Measurements from ENCODE around the gene SLC8A2.

Gene SLC8A2

GRCh38 chr19:47406711-47407416 lies 64.8 kb downstream of the SLC8A2 start:
- H3K4me3 ChIP-seq (ENCODE audit: low read length): no peak overlapping the region
- no peaks in the 10 kb centered on the region for H3K9me3 ChIP-seq (replicated peaks; ENCODE audit: insufficient read depth, low read length)
- H2AFZ ChIP-seq (ENCODE audit: low read length): no peak overlapping the region
- H3K36me3 ChIP-seq (replicated peaks; ENCODE audit: insufficient read depth, low read length): no peaks in the 10 kb centered on the region
- DNase-seq: peak; percentile 10
- H3K4me1 ChIP-seq (ENCODE audit: low read length): no peaks in the 10 kb centered on the region
- no peaks in the 10 kb centered on the region for H3K79me2 ChIP-seq (ENCODE audit: low read length)
- peaks cover 94% of the 10 kb centered on the region for H3K27me3 ChIP-seq (replicated peaks; ENCODE audit: insufficient read depth, low read length)
- H3K4me2 ChIP-seq (ENCODE audit: low read depth, low read length): no peak overlapping the region
- H3F3A ChIP-seq (ENCODE audit: insufficient read depth, low read length): no peaks in the 10 kb centered on the region
- H3K9me2 ChIP-seq (replicated peaks; ENCODE audit: insufficient read depth, low read length): no peaks in the 10 kb centered on the region
- H3K27ac ChIP-seq (ENCODE audit: low read length): no peak overlapping the region
- no peak overlapping the region for H3K9ac ChIP-seq (ENCODE audit: low read length)
- H4K20me1 ChIP-seq (ENCODE audit: insufficient read depth, low read length): no peaks in the 10 kb centered on the region
- TF ChIP-seq EZH2phosphoT487 (IDR thresholded peaks at IDR 0.05; ENCODE audit: low read length) (no peak), CTCF (IDR thresholded peaks at IDR 0.05; ENCODE audit: low read length) (no peak), EZH2 (optimal IDR thresholded peaks at IDR 0.05; ENCODE audit: low read depth, low read length) (no peak)

- Histone ChIP-seq H3K9ac (ENCODE audit: low read length) (no peak overlapping the region), H3K9me2 (replicated peaks; ENCODE audit: insufficient read depth, low read length) (no peaks in the 10 kb centered on the region), H3K27ac (ENCODE audit: low read length) (no peak overlapping the region), H3K4me3 (ENCODE audit: low read length) (no peak overlapping the region), H3K4me2 (ENCODE audit: low read depth, low read length) (no peak overlapping the region), H3K4me1 (ENCODE audit: low read length) (no peaks in the 10 kb centered on the region), H4K20me1 (ENCODE audit: insufficient read depth, low read length) (no peaks in the 10 kb centered on the region), H3K36me3 (replicated peaks; ENCODE audit: insufficient read depth, low read length) (no peaks in the 10 kb centered on the region), H3K79me2 (ENCODE audit: low read length) (no peaks in the 10 kb centered on the region), H3F3A (ENCODE audit: insufficient read depth, low read length) (no peaks in the 10 kb centered on the region), H3K27me3 (replicated peaks; ENCODE audit: insufficient read depth, low read length) (peaks cover 92% of the 10 kb centered on the region), H2AFZ (ENCODE audit: low read length) (no peak overlapping the region), H3K9me3 (replicated peaks; ENCODE audit: insufficient read depth, low read length) (no peaks in the 10 kb centered on the region)
- TF ChIP-seq CTCF (IDR thresholded peaks at IDR 0.05; ENCODE audit: low read length) (no peak), EZH2 (optimal IDR thresholded peaks at IDR 0.05; ENCODE audit: low read depth, low read length) (no peak), EZH2phosphoT487 (IDR thresholded peaks at IDR 0.05; ENCODE audit: low read length) (no peak)
- DNase-seq: no peak
These were observed 65.8 kb downstream of the SLC8A2 start for GRCh38 chr19:47405854-47406417.

- no peak overlapping the region for H3K9ac ChIP-seq (ENCODE audit: low read length)
- no peaks in the 10 kb centered on the region for H3F3A ChIP-seq (ENCODE audit: insufficient read depth, low read length)
- peaks cover 93% of the 10 kb centered on the region for H3K27me3 ChIP-seq (replicated peaks; ENCODE audit: insufficient read depth, low read length)
- no peak for DNase-seq
- no peaks in the 10 kb centered on the region for H3K79me2 ChIP-seq (ENCODE audit: low read length)
- H4K20me1 ChIP-seq (ENCODE audit: insufficient read depth, low read length): no peaks in the 10 kb centered on the region
- no peak overlapping the region for H3K4me3 ChIP-seq (ENCODE audit: low read length)
- no peaks in the 10 kb centered on the region for H3K9me3 ChIP-seq (replicated peaks; ENCODE audit: insufficient read depth, low read length)
- H3K36me3 ChIP-seq (replicated peaks; ENCODE audit: insufficient read depth, low read length): no peaks in the 10 kb centered on the region
- no peak overlapping the region for H3K27ac ChIP-seq (ENCODE audit: low read length)
- no peak overlapping the region for H3K4me2 ChIP-seq (ENCODE audit: low read depth, low read length)
- no peaks in the 10 kb centered on the region for H3K4me1 ChIP-seq (ENCODE audit: low read length)
- TF ChIP-seq EZH2phosphoT487 (IDR thresholded peaks at IDR 0.05; ENCODE audit: low read length) (no peak), EZH2 (optimal IDR thresholded peaks at IDR 0.05; ENCODE audit: low read depth, low read length) (no peak), CTCF (IDR thresholded peaks at IDR 0.05; ENCODE audit: low read length) (no peak)
- H3K9me2 ChIP-seq (replicated peaks; ENCODE audit: insufficient read depth, low read length): no peaks in the 10 kb centered on the region
- no peak overlapping the region for H2AFZ ChIP-seq (ENCODE audit: low read length)
These were observed 66.5 kb downstream of the SLC8A2 start for GRCh38 chr19:47405197-47405550.
